Measurements from ENCODE around the gene MYBPC2. TPM values are rescaled to one million over a fixed set of nuclear protein-coding genes. Genes with fewer than 3 reads are reported as not detected.

MYBPC2 gene
- polyA plus RNA-seq, 1 experiment: not detected

- POLR2A ChIA-PET: no interaction called here
- peak overlapping the region; percentile 70 for H3K4me3 ChIP-seq (ENCODE audit: low read depth, low read length)
- CTCF ChIA-PET: interaction anchor here (0.6 to 2.0 kb wide), 7 partner anchors 25 to 155 kb away, joined by 3 to 5 read pairs (median 3); no protein-coding TSS in a partner anchor
These were observed 79.7 kb downstream of the MYBPC2 start for GRCh38 chr19:50512112-50512998.

GRCh38 chr19:50512999-50513745 is 80.5 kb downstream of the MYBPC2 start:
- no peak for DNase-seq (ENCODE audit: low read depth)
- Histone ChIP-seq H3K36me3 (ENCODE audit: control insufficient read depth, insufficient read depth, low read length) (no peaks in the 10 kb centered on the region), H3K27me3 (ENCODE audit: control insufficient read depth, insufficient read depth, low read length) (no peaks in the 10 kb centered on the region), H3K4me3 (ENCODE audit: low read depth, low read length) (no peak overlapping the region)
- no peak for TF ChIP-seq CTCF (IDR thresholded peaks at IDR 0.05; ENCODE audit: insufficient read depth, low read depth, low read length)
- CTCF ChIA-PET: interaction anchor here (0.6 to 1.4 kb wide), 3 partner anchors 41 to 156 kb away, joined by 3 read pairs; no protein-coding TSS in a partner anchor
- POLR2A ChIA-PET: no interaction called here

More at GRCh38 chr19:50512112-50512998, 79.7 kb downstream of the MYBPC2 start:
- no peaks in the 10 kb centered on the region for H3K27me3 ChIP-seq (ENCODE audit: control insufficient read depth, insufficient read depth, low read length)
- DNase-seq (ENCODE audit: low read depth): no peak
- H3K36me3 ChIP-seq (ENCODE audit: control insufficient read depth, insufficient read depth, low read length): no peaks in the 10 kb centered on the region; the same call in 1 of the 2 replicates
- no peak for TF ChIP-seq CTCF (IDR thresholded peaks at IDR 0.05; ENCODE audit: insufficient read depth, low read depth, low read length)

- no peak for DNase-seq (ENCODE audit: low read depth)
- no peak for TF ChIP-seq CTCF (IDR thresholded peaks at IDR 0.05; ENCODE audit: insufficient read depth, low read depth, low read length)
- Histone ChIP-seq H3K4me3 (ENCODE audit: low read depth, low read length) (no peak within 1 kb of the TSS), H3K36me3 (ENCODE audit: control insufficient read depth, insufficient read depth, low read length) (no peaks in the 10 kb centered on the region), H3K27me3 (ENCODE audit: control insufficient read depth, insufficient read depth, low read length) (no peaks in the 10 kb centered on the region)
- POLR2A ChIA-PET: no interaction called here
- CTCF ChIA-PET: interaction anchor here (1.4 kb wide), 1 partner anchor 157 kb away, joined by 3 read pairs; no protein-coding TSS in a partner anchor
These were observed 81.2 kb downstream of the MYBPC2 start, which contains the start of gene ASPDH for GRCh38 chr19:50513746-50514345. ASPDH (minus strand) TSS chr19:50513913; CDS start chr19:50513823, 90 bp downstream.

- no peak for DNase-seq (ENCODE audit: low read depth)
- no peaks in the 10 kb centered on the region for H3K36me3 ChIP-seq (ENCODE audit: control insufficient read depth, insufficient read depth, low read length)
- CTCF ChIA-PET: no interaction called here
- no peak for TF ChIP-seq CTCF (IDR thresholded peaks at IDR 0.05; ENCODE audit: insufficient read depth, low read depth, low read length)
- no peaks in the 10 kb centered on the region for H3K27me3 ChIP-seq (ENCODE audit: control insufficient read depth, insufficient read depth, low read length)
- H3K4me3 ChIP-seq (ENCODE audit: low read depth, low read length): no peak overlapping the region
- POLR2A ChIA-PET: no interaction called here
These were observed 81.9 kb downstream of the MYBPC2 start for GRCh38 chr19:50514346-50515167.
